WI38 (cell line): ENCODE measurements around the gene COL19A1.

Experiments
- H3K4me3 ChIP-seq: 2 replicates; pipeline ENCODE4 v1.5.1; 2011; ENCODE audit warnings: low read depth, mild to moderate bottlenecking, control low read depth, low read length
- CTCF ChIP-seq: IDR thresholded peaks from 2 replicates; pipeline ENCODE4 v1.5.1; 2012; ENCODE audit warnings: low read depth, mild to moderate bottlenecking, control low read depth, low read length

Gene COL19A1

GRCh38 chr6:69846770-69847491 is 19.4 kb upstream of the COL19A1 start:
- TF ChIP-seq CTCF = no peak
- H3K4me3 ChIP-seq = no peak overlapping the region

- TF ChIP-seq CTCF = no peak
- H3K4me3 ChIP-seq = no peak overlapping the region
Observed at GRCh38 chr6:69847492-69847788, 18.9 kb upstream of the COL19A1 start.

- no peak overlapping the region for H3K4me3 ChIP-seq
- no peak for TF ChIP-seq CTCF
Observed at GRCh38 chr6:69848552-69848951, 17.8 kb upstream of the COL19A1 start.

- no peak for TF ChIP-seq CTCF
- H3K4me3 ChIP-seq = no peak overlapping the region
Observed at GRCh38 chr6:69852706-69853105, 13.7 kb upstream of the COL19A1 start.

- no peak for TF ChIP-seq CTCF
- no peak overlapping the region for H3K4me3 ChIP-seq
Observed at GRCh38 chr6:69861986-69862385, 4.4 kb upstream of the COL19A1 start.

- no peak for TF ChIP-seq CTCF
- no peak overlapping the region for H3K4me3 ChIP-seq
Observed at GRCh38 chr6:69863766-69864165, 2.6 kb upstream of the COL19A1 start.

GRCh38 chr6:69865126-69865525 is 1.2 kb upstream of the COL19A1 start:
- no peak overlapping the region for H3K4me3 ChIP-seq
- TF ChIP-seq CTCF = no peak
